SK-N-SH treated with all-trans-retinoic acid at 6 μM for 48 hours (cell line): ENCODE results near the gene USP6NL.

Source experiments
- ATAC-seq: fragments of 200-7000 bp; cut with Tn5 transposase; 3 replicates; pipeline ENCODE4 v1.9.1; 2020; ENCODE audit warnings: mild to moderate bottlenecking, moderate library complexity
- ARNTL ChIP-seq: fragments of 450-650 bp; formaldehyde crosslinking; IDR thresholded peaks from 2 replicates; pipeline ENCODE4 v1.5.0; 2020; ENCODE audit warnings: low read depth, mild to moderate bottlenecking, moderate library complexity, borderline replicate concordance
- BACH2 ChIP-seq: fragments of 250-450 bp; sonication (Bioruptor Pico); IDR thresholded peaks from 2 replicates; pipeline ENCODE4 v1.9.0; 2021; ENCODE audit warnings: mild to moderate bottlenecking, borderline replicate concordance
- CSDC2 ChIP-seq: fragments of 250-450 bp; sonication (Bioruptor Pico); IDR thresholded peaks from 2 replicates; pipeline ENCODE4 v1.5.0; 2020; ENCODE audit warnings: mild to moderate bottlenecking, moderate library complexity
- ESRRG ChIP-seq: fragments of 250-450 bp; sonication (Bioruptor Pico); IDR thresholded peaks from 2 replicates; pipeline ENCODE4 v1.6.1; 2021; ENCODE audit warnings: mild to moderate bottlenecking
- GLIS3 ChIP-seq: fragments of 250-450 bp; sonication (Bioruptor Pico); IDR thresholded peaks from 2 replicates; pipeline ENCODE4 v1.5.0; 2020; ENCODE audit warnings: mild to moderate bottlenecking, moderate library complexity
- ISL1 ChIP-seq: fragments of 250-450 bp; sonication (Bioruptor Pico); IDR thresholded peaks from 2 replicates; pipeline ENCODE4 v2.1.2; 2022; ENCODE audit warnings: mild to moderate bottlenecking, moderate library complexity
- OSR1 ChIP-seq: fragments of 250-450 bp; sonication (Bioruptor Pico); IDR thresholded peaks from 2 replicates; pipeline ENCODE4 v1.8.0; 2022; ENCODE audit warnings: moderate library complexity, mild to moderate bottlenecking, inconsistent platforms
- PPARA ChIP-seq: fragments of 250-450 bp; sonication (Bioruptor Pico); IDR thresholded peaks from 2 replicates; pipeline ENCODE4 v1.5.0; 2020; ENCODE audit warnings: mild to moderate bottlenecking, borderline replicate concordance
- RARB ChIP-seq: fragments of 250-450 bp; sonication (Bioruptor Pico); IDR thresholded peaks from 2 replicates; pipeline ENCODE4 v1.8.0; 2021; ENCODE audit warnings: mild to moderate bottlenecking, moderate library complexity
- SNAI2 ChIP-seq: fragments of 250-450 bp; sonication (Bioruptor Pico); IDR thresholded peaks from 2 replicates; pipeline ENCODE4 v1.5.0; 2020; ENCODE audit warnings: mild to moderate bottlenecking, moderate library complexity
- TCF4 ChIP-seq: fragments of 250-450 bp; sonication (Bioruptor Pico); IDR thresholded peaks from 2 replicates; pipeline ENCODE4 v1.8.0; 2021; ENCODE audit warnings: mild to moderate bottlenecking, moderate library complexity, borderline replicate concordance
- ZC3H10 ChIP-seq: fragments of 250-450 bp; sonication (Bioruptor Pico); IDR thresholded peaks from 2 replicates; pipeline ENCODE4 v1.5.1; 2021; ENCODE audit warnings: mild to moderate bottlenecking, moderate library complexity
- ZFP3 ChIP-seq: fragments of 250-450 bp; sonication (Bioruptor Pico); IDR thresholded peaks from 2 replicates; pipeline ENCODE4 v1.5.0; 2020; ENCODE audit warnings: mild to moderate bottlenecking, moderate library complexity
- ZFP30 ChIP-seq: fragments of 450-650 bp; formaldehyde crosslinking; IDR thresholded peaks from 2 replicates; pipeline ENCODE4 v1.5.0; 2022; ENCODE audit warnings: mild to moderate bottlenecking, moderate library complexity
- ZNF565 ChIP-seq: fragments of 450-650 bp; formaldehyde crosslinking; conservative IDR thresholded peaks from 2 replicates; pipeline ENCODE4 v1.5.0; 2020; ENCODE audit warnings: low read depth, mild to moderate bottlenecking, moderate library complexity
- ZNF70 ChIP-seq: fragments of 450-650 bp; formaldehyde crosslinking; IDR thresholded peaks from 2 replicates; pipeline ENCODE4 v1.5.0; 2020; ENCODE audit warnings: mild to moderate bottlenecking, moderate library complexity
- ZNF8 ChIP-seq: fragments of 450-650 bp; formaldehyde crosslinking; IDR thresholded peaks from 2 replicates; pipeline ENCODE4 v1.5.0; 2020; ENCODE audit warnings: mild to moderate bottlenecking, moderate library complexity
- TF ChIP-seq, protein P1 (sequence below): fragments of 250-450 bp; sonication (Bioruptor Pico); IDR thresholded peaks from 2 replicates; pipeline ENCODE4 v1.5.1; 2021; ENCODE audit warnings: mild to moderate bottlenecking, moderate library complexity
- TF ChIP-seq, protein P2 (sequence below): fragments of 250-450 bp; sonication (Bioruptor Pico); IDR thresholded peaks from 2 replicates; pipeline ENCODE4 v1.8.0; 2021; ENCODE audit warnings: low read depth, mild to moderate bottlenecking, moderate library complexity, borderline replicate concordance
- TF ChIP-seq, protein P3 (sequence below): fragments of 250-450 bp; sonication (Bioruptor Pico); IDR thresholded peaks from 2 replicates; pipeline ENCODE4 v1.5.0; 2020; ENCODE audit warnings: mild to moderate bottlenecking, moderate library complexity
- TF ChIP-seq, protein P4 (sequence below): fragments of 250-450 bp; sonication (Bioruptor Pico); IDR thresholded peaks from 2 replicates; pipeline ENCODE4 v1.8.0; 2020; ENCODE audit warnings: mild to moderate bottlenecking, moderate library complexity, borderline replicate concordance
- TF ChIP-seq, protein P5 (sequence below): fragments of 250-450 bp; sonication (Bioruptor Pico); IDR thresholded peaks from 2 replicates; pipeline ENCODE4 v1.5.1; 2020; ENCODE audit warnings: low read depth, mild to moderate bottlenecking, moderate library complexity

Gene USP6NL

DNA sequence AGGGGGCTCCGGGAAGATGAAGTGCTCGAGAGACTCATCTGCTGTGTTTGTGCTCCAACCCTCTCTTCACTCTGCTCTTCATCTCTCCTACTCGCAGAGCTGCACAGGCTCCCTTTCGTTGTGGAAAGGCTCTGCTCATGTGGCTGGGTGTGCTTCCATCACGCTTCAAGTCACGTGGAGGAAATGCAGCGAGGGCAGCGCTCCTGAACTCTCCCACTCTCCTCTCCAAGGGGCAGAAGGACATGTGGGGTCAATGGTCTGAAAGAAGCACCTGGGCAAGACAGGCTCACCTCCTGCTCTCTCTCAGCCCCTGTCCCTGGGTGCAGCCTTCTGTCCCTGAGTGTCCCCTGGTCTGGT, 72.6 kb downstream of the USP6NL start (continued):
- TF ChIP-seq, protein P1, sequence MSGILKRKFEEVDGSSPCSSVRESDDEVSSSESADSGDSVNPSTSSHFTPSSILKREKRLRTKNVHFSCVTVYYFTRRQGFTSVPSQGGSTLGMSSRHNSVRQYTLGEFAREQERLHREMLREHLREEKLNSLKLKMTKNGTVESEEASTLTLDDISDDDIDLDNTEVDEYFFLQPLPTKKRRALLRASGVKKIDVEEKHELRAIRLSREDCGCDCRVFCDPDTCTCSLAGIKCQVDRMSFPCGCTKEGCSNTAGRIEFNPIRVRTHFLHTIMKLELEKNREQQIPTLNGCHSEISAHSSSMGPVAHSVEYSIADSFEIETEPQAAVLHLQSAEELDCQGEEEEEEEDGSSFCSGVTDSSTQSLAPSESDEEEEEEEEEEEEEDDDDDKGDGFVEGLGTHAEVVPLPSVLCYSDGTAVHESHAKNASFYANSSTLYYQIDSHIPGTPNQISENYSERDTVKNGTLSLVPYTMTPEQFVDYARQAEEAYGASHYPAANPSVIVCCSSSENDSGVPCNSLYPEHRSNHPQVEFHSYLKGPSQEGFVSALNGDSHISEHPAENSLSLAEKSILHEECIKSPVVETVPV (CRISPR knock-in tag): no peak
- TF ChIP-seq ISL1 (no peak), ZC3H10 (CRISPR knock-in tag) (no peak), OSR1 (CRISPR knock-in tag) (no peak), ZFP30 (CRISPR knock-in tag) (no peak), GLIS3 (CRISPR knock-in tag) (no peak)

DNA sequence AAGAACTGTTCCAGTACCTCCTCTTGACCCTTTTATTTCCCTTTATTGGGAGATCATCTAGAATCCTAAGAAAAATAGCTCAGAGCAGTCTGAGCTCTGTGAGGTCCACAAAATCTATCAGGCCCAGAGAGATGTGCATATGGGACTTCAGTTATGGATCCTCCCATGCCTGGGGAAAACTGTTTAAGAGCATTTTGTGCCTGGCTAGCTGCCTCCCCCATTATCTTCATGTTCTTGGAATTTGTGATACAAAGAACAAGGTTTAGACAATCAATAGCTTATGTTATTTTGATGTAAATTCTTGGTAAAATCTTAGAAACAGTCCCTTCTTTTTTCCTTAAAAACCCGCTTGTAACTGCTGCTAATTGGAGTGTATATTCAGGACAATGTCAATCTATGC, 75.2 kb downstream of the USP6NL start:
- ATAC-seq: no peak
- TF ChIP-seq TCF4 (CRISPR knock-in tag) (no peak), CSDC2 (CRISPR knock-in tag) (no peak), ARNTL (CRISPR knock-in tag) (no peak), ZFP3 (no peak), ESRRG (CRISPR knock-in tag) (no peak), GLIS3 (CRISPR knock-in tag) (no peak)
- TF ChIP-seq, protein P2, sequence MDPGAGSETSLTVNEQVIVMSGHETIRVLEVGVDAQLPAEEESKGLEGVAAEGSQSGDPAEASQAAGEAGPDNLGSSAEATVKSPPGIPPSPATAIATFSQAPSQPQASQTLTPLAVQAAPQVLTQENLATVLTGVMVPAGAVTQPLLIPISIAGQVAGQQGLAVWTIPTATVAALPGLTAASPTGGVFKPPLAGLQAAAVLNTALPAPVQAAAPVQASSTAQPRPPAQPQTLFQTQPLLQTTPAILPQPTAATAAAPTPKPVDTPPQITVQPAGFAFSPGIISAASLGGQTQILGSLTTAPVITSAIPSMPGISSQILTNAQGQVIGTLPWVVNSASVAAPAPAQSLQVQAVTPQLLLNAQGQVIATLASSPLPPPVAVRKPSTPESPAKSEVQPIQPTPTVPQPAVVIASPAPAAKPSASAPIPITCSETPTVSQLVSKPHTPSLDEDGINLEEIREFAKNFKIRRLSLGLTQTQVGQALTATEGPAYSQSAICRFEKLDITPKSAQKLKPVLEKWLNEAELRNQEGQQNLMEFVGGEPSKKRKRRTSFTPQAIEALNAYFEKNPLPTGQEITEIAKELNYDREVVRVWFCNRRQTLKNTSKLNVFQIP (CRISPR knock-in tag): no peak
- TF ChIP-seq, protein P3, sequence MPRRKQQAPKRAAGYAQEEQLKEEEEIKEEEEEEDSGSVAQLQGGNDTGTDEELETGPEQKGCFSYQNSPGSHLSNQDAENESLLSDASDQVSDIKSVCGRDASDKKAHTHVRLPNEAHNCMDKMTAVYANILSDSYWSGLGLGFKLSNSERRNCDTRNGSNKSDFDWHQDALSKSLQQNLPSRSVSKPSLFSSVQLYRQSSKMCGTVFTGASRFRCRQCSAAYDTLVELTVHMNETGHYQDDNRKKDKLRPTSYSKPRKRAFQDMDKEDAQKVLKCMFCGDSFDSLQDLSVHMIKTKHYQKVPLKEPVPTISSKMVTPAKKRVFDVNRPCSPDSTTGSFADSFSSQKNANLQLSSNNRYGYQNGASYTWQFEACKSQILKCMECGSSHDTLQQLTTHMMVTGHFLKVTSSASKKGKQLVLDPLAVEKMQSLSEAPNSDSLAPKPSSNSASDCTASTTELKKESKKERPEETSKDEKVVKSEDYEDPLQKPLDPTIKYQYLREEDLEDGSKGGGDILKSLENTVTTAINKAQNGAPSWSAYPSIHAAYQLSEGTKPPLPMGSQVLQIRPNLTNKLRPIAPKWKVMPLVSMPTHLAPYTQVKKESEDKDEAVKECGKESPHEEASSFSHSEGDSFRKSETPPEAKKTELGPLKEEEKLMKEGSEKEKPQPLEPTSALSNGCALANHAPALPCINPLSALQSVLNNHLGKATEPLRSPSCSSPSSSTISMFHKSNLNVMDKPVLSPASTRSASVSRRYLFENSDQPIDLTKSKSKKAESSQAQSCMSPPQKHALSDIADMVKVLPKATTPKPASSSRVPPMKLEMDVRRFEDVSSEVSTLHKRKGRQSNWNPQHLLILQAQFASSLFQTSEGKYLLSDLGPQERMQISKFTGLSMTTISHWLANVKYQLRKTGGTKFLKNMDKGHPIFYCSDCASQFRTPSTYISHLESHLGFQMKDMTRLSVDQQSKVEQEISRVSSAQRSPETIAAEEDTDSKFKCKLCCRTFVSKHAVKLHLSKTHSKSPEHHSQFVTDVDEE (CRISPR knock-in tag): no peak

DNA sequence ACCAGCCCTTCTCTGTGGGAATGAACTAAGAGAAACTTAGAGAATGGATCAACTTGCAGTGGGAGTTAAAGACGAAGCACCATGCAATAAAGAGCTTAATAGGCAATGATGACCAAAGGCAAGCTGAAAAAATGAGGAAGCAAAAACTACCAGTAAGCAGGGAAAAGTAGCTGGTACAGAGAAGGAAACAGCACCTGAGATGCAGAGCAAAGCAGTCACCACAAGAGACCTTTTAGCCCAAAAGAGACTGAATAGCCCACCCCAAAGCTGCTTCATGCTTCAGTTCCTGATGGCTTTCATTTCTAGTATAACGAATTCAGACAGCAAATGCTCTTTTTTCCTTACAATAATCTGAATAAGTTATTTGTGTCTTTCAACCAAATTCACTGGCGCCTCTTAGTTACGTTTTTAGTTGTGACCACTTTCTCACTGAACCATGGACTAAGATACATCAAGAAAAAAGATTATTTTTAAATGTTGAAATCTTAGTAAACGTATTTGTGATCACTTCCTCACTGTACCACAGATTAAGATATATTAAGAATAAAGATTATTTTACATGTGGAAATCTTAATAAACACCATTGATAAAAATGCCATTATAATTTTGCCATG, 76.0 kb downstream of the USP6NL start:
- ATAC-seq: no peak
- TF ChIP-seq PPARA (CRISPR knock-in tag) (no peak), OSR1 (CRISPR knock-in tag) (no peak), ZNF8 (no peak), RARB (CRISPR knock-in tag) (no peak), ZFP30 (CRISPR knock-in tag) (no peak), ZC3H10 (CRISPR knock-in tag) (no peak), ARNTL (CRISPR knock-in tag) (no peak), ZNF70 (CRISPR knock-in tag) (no peak), SNAI2 (CRISPR knock-in tag) (no peak), TCF4 (CRISPR knock-in tag) (no peak), BACH2 (CRISPR knock-in tag) (no peak), ZNF565 (CRISPR knock-in tag) (no peak), GLIS3 (CRISPR knock-in tag) (no peak), ISL1 (no peak), ZFP3 (no peak)
- TF ChIP-seq, protein P4, sequence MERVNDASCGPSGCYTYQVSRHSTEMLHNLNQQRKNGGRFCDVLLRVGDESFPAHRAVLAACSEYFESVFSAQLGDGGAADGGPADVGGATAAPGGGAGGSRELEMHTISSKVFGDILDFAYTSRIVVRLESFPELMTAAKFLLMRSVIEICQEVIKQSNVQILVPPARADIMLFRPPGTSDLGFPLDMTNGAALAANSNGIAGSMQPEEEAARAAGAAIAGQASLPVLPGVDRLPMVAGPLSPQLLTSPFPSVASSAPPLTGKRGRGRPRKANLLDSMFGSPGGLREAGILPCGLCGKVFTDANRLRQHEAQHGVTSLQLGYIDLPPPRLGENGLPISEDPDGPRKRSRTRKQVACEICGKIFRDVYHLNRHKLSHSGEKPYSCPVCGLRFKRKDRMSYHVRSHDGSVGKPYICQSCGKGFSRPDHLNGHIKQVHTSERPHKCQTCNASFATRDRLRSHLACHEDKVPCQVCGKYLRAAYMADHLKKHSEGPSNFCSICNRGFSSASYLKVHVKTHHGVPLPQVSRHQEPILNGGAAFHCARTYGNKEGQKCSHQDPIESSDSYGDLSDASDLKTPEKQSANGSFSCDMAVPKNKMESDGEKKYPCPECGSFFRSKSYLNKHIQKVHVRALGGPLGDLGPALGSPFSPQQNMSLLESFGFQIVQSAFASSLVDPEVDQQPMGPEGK (CRISPR knock-in tag): no peak
- TF ChIP-seq, protein P2 (CRISPR knock-in tag): no peak
- TF ChIP-seq, protein P1 (CRISPR knock-in tag): no peak
- TF ChIP-seq, protein P5, sequence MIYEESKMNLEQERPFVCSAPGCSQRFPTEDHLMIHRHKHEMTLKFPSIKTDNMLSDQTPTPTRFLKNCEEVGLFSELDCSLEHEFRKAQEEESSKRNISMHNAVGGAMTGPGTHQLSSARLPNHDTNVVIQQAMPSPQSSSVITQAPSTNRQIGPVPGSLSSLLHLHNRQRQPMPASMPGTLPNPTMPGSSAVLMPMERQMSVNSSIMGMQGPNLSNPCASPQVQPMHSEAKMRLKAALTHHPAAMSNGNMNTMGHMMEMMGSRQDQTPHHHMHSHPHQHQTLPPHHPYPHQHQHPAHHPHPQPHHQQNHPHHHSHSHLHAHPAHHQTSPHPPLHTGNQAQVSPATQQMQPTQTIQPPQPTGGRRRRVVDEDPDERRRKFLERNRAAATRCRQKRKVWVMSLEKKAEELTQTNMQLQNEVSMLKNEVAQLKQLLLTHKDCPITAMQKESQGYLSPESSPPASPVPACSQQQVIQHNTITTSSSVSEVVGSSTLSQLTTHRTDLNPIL (CRISPR knock-in tag): no peak
